GM21423 (cell line): ENCODE measurements around the gene ADSS1.

Source experiments
- ATAC-seq: cut with Tn5 transposase; IDR thresholded peaks from one replicate; pipeline ENCODE4 v1.9.1; 2021; ENCODE audit warnings: mild to moderate bottlenecking, moderate library complexity; ENCODE audit not compliant: unreplicated experiment

Gene ADSS1

GRCh38 chr14:104758981-104759969 lies 35.2 kb downstream of the ADSS1 start:
- ATAC-seq, result no peak

GRCh38 chr14:104765517-104765916 lies 41.5 kb downstream of the ADSS1 start:
- no peak for ATAC-seq

- ATAC-seq, result no peak
These were observed 42.3 kb downstream of the ADSS1 start for GRCh38 chr14:104766256-104766862.

DNA sequence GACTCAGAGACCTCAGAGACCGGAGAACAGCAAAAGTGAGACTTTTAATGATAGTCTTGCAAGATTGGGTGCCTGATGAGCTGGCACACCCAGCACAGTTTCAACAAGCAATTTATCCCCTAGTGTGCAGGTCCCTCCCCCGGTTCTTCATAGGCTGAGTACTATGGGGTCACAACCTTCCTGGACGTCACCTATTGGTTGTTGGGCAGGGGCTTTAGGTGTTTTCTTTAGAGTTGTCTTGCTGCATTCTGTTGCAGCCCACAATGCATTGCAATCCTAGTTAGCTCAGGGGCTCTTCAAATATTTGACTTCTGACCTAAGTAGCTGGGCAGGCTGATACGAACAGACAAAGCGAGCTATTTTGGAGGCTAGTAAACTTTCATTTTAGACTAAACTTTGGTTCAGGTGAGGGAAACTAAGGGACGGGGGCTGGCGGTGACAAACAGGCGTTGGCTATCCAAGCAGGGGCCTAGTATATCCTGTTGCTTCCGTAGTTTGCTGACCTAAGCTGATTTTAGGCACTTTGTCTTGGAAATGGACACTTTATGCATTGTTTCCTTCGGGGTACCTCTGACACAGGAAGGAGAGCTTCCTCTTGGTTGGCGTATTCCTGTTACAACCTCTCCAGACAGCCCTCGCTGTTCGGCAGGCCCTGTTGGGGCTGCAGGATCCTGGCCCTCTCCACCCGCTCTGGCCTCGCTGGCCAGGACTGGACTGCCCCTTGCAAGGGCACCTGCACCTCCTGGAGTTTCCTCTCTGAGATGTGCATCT lies 43.0 kb downstream of the ADSS1 start:
- no peak for ATAC-seq

DNA sequence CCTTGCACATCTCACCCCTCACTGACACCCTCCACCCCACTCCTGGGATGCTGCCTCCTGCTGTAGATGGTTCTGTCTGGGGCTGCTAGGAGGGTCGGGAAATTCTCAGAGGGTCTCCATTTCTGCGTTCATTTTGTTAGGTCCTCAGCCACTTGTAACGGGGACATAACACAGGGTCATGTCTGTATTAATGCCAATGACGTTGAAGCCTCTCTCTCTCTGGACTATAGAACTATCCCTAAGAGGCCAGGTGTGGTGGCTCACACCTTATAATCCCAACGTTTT lies 43.5 kb downstream of the ADSS1 start:
- ATAC-seq, result no peak

- ATAC-seq, result peak; percentile 78
These were observed 44.7 kb downstream of the ADSS1 start for GRCh38 chr14:104768437-104769323.

- no peak for ATAC-seq
These were observed 45.5 kb downstream of the ADSS1 start for GRCh38 chr14:104769324-104770071.

GRCh38 chr14:104770072-104770579 lies 46.1 kb downstream of the ADSS1 start:
- no peak for ATAC-seq

DNA sequence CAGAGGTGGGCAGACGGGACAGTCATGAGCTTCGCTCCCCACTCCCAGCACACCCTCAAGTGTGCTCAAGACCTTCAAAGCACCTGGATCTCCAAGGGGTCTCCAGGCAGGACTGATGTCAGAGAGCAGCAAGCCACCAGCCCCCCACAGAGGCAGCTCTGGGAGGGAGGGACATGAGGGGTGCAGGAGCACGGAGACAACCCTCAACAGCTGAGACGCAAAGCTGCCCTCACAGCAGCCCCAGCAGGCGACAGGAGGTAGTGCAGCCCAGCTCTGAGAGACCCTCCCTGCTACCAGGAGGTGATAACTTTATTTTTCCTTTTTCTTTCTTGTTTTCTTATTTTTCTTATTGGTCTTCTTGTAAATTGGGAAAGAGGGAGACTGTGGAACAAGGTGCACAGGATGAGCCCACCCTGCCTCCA lies 46.8 kb downstream of the ADSS1 start:
- no peak for ATAC-seq

- ATAC-seq, result no peak
These were observed 47.3 kb downstream of the ADSS1 start for GRCh38 chr14:104771374-104771773.

GRCh38 chr14:104771918-104772706 lies 48.1 kb downstream of the ADSS1 start:
- no peak for ATAC-seq

DNA sequence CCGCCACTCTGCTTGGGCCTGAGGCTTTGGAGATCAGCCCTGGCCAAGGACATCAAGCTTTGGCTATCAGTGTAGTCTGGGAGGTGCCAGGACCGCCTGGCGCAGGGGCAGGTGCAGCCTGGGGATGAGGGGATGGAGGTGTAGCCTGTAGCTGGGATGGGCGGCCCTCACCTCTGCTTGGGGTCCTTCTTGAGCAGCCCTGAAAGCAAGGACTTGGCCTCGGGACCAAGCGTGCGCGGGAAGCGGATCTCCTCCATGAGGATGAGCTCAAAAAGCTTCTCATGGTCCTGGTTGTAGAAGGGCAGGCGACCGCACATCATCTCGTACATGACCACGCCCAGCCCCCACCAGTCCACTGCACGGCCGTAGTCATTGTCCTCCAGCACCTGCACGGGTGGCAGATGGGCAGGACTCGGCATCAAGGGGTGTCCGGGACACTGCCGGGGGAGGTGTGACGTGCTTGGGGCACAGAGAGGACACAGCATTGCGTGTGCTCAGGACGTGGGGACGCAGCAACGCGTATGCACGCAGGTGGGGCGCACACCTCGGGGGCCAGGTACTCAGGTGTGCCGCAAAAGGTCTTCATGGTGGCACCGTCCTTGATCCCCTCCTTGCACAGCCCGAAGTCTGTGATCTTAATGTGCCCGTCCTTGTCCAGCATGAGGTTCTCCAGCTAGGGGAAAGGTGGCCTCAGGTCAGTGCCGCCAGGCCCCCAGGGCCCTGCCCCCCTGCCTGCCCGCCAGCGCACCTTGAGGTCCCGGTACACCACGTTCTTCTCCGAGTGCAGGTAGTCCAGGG lies 48.9 kb downstream of the ADSS1 start:
- no peak for ATAC-seq

GRCh38 chr14:104773505-104774452 lies 49.8 kb downstream of the ADSS1 start:
- ATAC-seq, result no peak

DNA sequence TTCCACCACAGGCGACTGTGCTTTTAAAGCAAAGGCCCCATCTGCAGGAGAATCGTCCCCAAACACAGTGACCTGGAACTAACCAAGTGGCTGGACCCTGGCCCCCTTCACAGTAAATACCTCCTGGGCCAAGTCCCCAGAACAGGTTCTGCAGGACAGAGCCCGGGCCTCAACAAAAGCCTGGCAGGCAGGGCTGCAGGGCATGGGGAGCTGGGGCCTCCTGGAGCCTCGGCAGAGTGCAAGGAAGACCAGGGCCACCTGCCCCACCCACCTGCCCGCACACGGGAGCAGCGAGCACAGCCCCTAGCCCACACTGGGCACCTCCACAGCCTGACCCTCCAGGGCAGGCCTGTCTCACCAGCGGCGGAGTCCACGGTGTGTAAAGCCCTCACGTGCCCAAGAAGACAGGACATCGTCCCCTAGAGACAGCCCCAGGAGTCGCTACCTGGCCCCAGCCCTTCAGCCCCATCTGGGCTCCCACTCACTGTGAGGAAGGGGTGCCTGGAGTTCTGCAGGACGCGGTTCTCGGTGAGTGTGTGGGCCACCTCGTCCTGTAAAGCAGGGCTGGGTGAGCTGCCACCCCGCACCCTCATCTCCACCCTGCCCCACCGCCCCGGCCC lies 50.5 kb downstream of the ADSS1 start:
- no peak for ATAC-seq

DNA sequence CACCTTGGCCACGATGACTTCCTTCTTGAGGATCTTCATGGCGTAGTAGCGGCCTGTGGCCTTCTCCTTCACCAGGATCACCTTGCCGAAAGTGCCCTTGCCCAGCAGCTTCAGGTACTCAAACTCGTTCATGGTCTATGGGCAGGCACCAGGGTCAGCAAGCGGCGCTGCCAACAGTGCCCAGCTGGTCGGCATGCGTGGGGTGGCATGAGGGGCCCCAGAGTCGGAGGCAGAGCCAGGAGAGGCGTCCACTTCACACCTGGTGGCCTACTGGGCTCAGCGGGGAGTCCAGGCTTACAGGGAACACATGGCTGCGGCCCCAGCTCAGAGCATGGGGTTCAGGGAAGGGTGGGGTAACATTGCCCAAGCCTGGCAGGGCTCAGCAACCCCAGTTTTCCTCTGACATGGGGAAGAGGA lies 51.1 kb downstream of the ADSS1 start:
- ATAC-seq, result no peak

DNA sequence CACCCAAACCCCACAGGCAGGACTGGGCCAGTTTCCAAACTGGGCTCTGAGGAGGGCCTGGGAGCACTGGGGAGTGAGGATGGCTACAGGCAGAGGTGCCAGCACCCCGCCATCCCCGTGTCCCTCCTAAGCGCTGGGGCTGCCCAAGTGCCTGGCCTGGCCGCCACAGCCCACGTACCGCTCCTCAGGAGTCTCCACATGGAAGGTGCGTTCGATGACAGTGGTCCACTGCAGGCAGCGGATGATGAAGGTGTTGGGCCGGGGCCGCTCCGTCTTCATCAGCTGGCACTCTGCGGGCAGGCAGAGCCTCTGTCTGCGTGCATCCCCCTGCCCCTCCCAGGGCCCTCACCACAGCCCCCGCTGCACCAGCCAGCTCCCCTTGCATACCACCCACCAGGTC lies 52.5 kb downstream of the ADSS1 start:
- no peak for ATAC-seq
